Measurements from ENCODE around the gene MMP24OS.

- TF ChIP-seq CTCF (conservative IDR thresholded peaks at IDR 0.05 in 1 of 2, IDR thresholded peaks at IDR 0.05 in 1 of 2; ENCODE audit: extremely low read depth in 1 of 2, insufficient read depth in 1 of 2, low read depth in 1 of 2, low read length in 2 of 2), result no peak
- no peak for TF ChIP-seq EZH2 (IDR thresholded peaks at IDR 0.05; ENCODE audit: borderline replicate concordance, low read length)
These were observed 6.6 kb downstream of the MMP24OS start for GRCh38 chr20:35271073-35271882.

All from mammary epithelial cell (primary cell).